Prostate gland (tissue), 2 donors: ENCODE data around the gene PLGRKT.

Source experiments
- POLR2A ChIP-seq: fragments of 450-650 bp; IDR thresholded peaks from one replicate; pipeline ENCODE4 v1.6.1; 2016; ENCODE audit warnings: antibody characterized with exemption, mild to moderate bottlenecking
- TF ChIP-seq, protein P1 (sequence below), 4 experiments: fragments of 200-600 bp in 2 of 4; fragments of 450-650 bp in 2 of 4; sonication (generic) in 2 of 4; IDR thresholded peaks; 1 replicate in 3 of 4; 2 replicates in 1 of 4; pipeline ENCODE4 v1.5.1; 2016 to 2019; ENCODE audit warnings: antibody characterized with exemption in 4 of 4, mild to moderate bottlenecking in 2 of 4, moderate library complexity in 2 of 4

DNA sequence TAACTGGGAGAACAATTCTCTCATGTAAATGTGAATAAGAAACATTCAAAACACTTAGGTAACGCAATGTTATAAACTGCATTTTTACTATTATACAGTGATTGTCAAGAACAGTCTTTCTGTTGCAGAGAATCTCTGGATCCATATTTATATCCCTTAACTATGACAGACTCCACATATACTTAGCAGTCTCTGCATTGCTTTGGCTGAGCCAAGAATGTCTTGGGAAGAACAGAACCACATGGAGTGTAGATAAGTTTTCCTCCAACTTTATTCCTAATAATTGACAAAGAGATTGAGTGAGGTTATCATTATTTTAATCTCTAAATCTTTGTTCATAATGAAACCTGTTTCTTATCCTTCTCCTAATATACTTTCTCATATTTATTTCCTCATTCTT is 82.5 kb downstream of the PLGRKT start:
- TF ChIP-seq, protein P1, sequence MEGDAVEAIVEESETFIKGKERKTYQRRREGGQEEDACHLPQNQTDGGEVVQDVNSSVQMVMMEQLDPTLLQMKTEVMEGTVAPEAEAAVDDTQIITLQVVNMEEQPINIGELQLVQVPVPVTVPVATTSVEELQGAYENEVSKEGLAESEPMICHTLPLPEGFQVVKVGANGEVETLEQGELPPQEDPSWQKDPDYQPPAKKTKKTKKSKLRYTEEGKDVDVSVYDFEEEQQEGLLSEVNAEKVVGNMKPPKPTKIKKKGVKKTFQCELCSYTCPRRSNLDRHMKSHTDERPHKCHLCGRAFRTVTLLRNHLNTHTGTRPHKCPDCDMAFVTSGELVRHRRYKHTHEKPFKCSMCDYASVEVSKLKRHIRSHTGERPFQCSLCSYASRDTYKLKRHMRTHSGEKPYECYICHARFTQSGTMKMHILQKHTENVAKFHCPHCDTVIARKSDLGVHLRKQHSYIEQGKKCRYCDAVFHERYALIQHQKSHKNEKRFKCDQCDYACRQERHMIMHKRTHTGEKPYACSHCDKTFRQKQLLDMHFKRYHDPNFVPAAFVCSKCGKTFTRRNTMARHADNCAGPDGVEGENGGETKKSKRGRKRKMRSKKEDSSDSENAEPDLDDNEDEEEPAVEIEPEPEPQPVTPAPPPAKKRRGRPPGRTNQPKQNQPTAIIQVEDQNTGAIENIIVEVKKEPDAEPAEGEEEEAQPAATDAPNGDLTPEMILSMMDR (IDR thresholded peaks at IDR 0.05), result no peak
- no peak for TF ChIP-seq POLR2A
